ENCODE data around the gene RHOBTB1.

Gene RHOBTB1

GRCh38 chr10:60828489-60828852 lies 115.5 kb downstream of the RHOBTB1 start:
- Histone ChIP-seq H2AFZ (ENCODE audit: low read depth, low read length) (no peak overlapping the region), H3K36me3 (replicated peaks; ENCODE audit: low read depth, low read length) (no peaks in the 10 kb centered on the region), H3K4me2 (ENCODE audit: low read length) (no peak overlapping the region)

DNA sequence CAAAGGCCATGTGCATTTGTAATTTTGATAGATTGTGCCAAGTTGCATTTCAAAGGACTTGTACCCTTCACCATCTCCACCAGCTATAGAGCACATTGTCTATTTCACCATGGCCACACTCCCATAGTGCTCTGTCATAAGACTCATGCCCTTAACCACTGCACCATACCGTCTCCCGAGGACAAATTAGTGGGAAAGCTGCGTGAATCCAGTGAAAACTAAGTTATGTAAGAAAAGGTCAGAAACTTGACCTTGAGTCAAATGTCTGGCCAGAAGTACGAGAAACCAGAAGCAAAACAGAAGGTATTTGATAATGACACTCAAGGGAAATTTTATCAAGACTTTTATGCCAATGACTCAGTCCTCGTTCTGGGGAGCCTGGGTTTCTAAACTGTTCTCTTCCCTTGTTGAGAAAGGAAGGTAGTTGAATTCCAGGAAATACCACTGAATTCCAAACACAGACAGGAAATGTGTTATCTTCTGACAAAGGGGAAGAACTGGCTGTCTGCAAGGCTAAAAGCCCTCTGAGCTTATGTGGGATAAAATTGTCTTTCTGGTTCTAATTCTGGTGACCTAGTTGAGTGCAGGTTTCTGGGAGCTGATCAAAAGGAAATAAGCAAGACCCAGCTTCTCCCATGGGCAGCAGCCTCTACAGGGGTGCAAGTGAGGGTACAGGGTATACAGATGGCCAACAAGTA lies 116.0 kb downstream of the RHOBTB1 start:
- no peak overlapping the region for H3K4me3 ChIP-seq (ENCODE audit: low read length)
- TF ChIP-seq, protein P1, sequence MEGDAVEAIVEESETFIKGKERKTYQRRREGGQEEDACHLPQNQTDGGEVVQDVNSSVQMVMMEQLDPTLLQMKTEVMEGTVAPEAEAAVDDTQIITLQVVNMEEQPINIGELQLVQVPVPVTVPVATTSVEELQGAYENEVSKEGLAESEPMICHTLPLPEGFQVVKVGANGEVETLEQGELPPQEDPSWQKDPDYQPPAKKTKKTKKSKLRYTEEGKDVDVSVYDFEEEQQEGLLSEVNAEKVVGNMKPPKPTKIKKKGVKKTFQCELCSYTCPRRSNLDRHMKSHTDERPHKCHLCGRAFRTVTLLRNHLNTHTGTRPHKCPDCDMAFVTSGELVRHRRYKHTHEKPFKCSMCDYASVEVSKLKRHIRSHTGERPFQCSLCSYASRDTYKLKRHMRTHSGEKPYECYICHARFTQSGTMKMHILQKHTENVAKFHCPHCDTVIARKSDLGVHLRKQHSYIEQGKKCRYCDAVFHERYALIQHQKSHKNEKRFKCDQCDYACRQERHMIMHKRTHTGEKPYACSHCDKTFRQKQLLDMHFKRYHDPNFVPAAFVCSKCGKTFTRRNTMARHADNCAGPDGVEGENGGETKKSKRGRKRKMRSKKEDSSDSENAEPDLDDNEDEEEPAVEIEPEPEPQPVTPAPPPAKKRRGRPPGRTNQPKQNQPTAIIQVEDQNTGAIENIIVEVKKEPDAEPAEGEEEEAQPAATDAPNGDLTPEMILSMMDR (IDR thresholded peaks at IDR 0.05; ENCODE audit: low read depth, low read length): no peak
- TF ChIP-seq EZH2phosphoT487 (IDR thresholded peaks at IDR 0.05; ENCODE audit: low read depth): no peak
- no peak overlapping the region for H3K9ac ChIP-seq (ENCODE audit: low read length)
- H3K27ac ChIP-seq (ENCODE audit: low read length): no peak overlapping the region
- H3K4me2 ChIP-seq (ENCODE audit: low read length): no peak overlapping the region
- H3K36me3 ChIP-seq (replicated peaks; ENCODE audit: low read depth, low read length): no peaks in the 10 kb centered on the region
- no peaks in the 10 kb centered on the region for H3K27me3 ChIP-seq (ENCODE audit: low read depth, low read length)
- H3K79me2 ChIP-seq (ENCODE audit: low read length): no peaks in the 10 kb centered on the region
- no peaks in the 10 kb centered on the region for H3K4me1 ChIP-seq (ENCODE audit: low read length)
- H4K20me1 ChIP-seq (ENCODE audit: insufficient read depth, low read length): no peaks in the 10 kb centered on the region
- H2AFZ ChIP-seq (ENCODE audit: low read depth, low read length): no peak overlapping the region
- H3K9me3 ChIP-seq (ENCODE audit: insufficient read depth, low read length): no peaks in the 10 kb centered on the region

More at GRCh38 chr10:60828489-60828852, 115.5 kb downstream of the RHOBTB1 start:
- Histone ChIP-seq H3K9me3 (ENCODE audit: insufficient read depth, low read length) (no peaks in the 10 kb centered on the region), H3K9ac (ENCODE audit: low read length) (no peak overlapping the region), H3K4me1 (ENCODE audit: low read length) (no peaks in the 10 kb centered on the region), H3K4me3 (ENCODE audit: low read length) (no peak overlapping the region), H3K27me3 (ENCODE audit: low read depth, low read length) (no peaks in the 10 kb centered on the region), H3K79me2 (ENCODE audit: low read length) (no peaks in the 10 kb centered on the region), H4K20me1 (ENCODE audit: insufficient read depth, low read length) (no peaks in the 10 kb centered on the region), H3K27ac (ENCODE audit: low read length) (no peak overlapping the region)
- TF ChIP-seq, protein P1 (IDR thresholded peaks at IDR 0.05; ENCODE audit: low read depth, low read length): no peak
- no peak for TF ChIP-seq EZH2phosphoT487 (IDR thresholded peaks at IDR 0.05; ENCODE audit: low read depth)

GRCh38 chr10:60825520-60825919 lies 118.5 kb downstream of the RHOBTB1 start:
- Histone ChIP-seq H4K20me1 (ENCODE audit: insufficient read depth, low read length) (no peaks in the 10 kb centered on the region), H3K4me3 (ENCODE audit: low read length) (no peak overlapping the region), H3K36me3 (replicated peaks; ENCODE audit: low read depth, low read length) (no peaks in the 10 kb centered on the region), H3K79me2 (ENCODE audit: low read length) (no peaks in the 10 kb centered on the region), H3K27ac (ENCODE audit: low read length) (no peak overlapping the region), H3K9ac (ENCODE audit: low read length) (no peak overlapping the region), H3K4me1 (ENCODE audit: low read length) (no peaks in the 10 kb centered on the region), H3K9me3 (ENCODE audit: insufficient read depth, low read length) (no peaks in the 10 kb centered on the region), H3K27me3 (ENCODE audit: low read depth, low read length) (no peaks in the 10 kb centered on the region), H3K4me2 (ENCODE audit: low read length) (no peak overlapping the region), H2AFZ (ENCODE audit: low read depth, low read length) (no peak overlapping the region)
- no peak for TF ChIP-seq EZH2phosphoT487 (IDR thresholded peaks at IDR 0.05; ENCODE audit: low read depth)
- TF ChIP-seq, protein P1 (IDR thresholded peaks at IDR 0.05; ENCODE audit: low read depth, low read length): no peak

- H3K36me3 ChIP-seq (replicated peaks; ENCODE audit: low read depth, low read length): no peaks in the 10 kb centered on the region
- H3K4me2 ChIP-seq (ENCODE audit: low read length): no peak overlapping the region
- no peaks in the 10 kb centered on the region for H3K4me1 ChIP-seq (ENCODE audit: low read length)
- no peaks in the 10 kb centered on the region for H4K20me1 ChIP-seq (ENCODE audit: insufficient read depth, low read length)
- H3K9ac ChIP-seq (ENCODE audit: low read length): no peak overlapping the region
- H3K9me3 ChIP-seq (ENCODE audit: insufficient read depth, low read length): no peaks in the 10 kb centered on the region
- H2AFZ ChIP-seq (ENCODE audit: low read depth, low read length): no peak overlapping the region
- no peak overlapping the region for H3K4me3 ChIP-seq (ENCODE audit: low read length)
- no peaks in the 10 kb centered on the region for H3K79me2 ChIP-seq (ENCODE audit: low read length)
- no peak overlapping the region for H3K27ac ChIP-seq (ENCODE audit: low read length)
- TF ChIP-seq EZH2phosphoT487 (IDR thresholded peaks at IDR 0.05; ENCODE audit: low read depth): no peak
- TF ChIP-seq, protein P1 (IDR thresholded peaks at IDR 0.05; ENCODE audit: low read depth, low read length): no peak
- H3K27me3 ChIP-seq (ENCODE audit: low read depth, low read length): no peaks in the 10 kb centered on the region
Measured at GRCh38 chr10:60823324-60823723, 120.7 kb downstream of the RHOBTB1 start.
